Measurements from ENCODE around the gene APMAP. TPM values are rescaled to one million over a fixed set of nuclear protein-coding genes. Genes with fewer than 3 reads are reported as not detected.

APMAP gene
- total and polyA plus RNA-seq, 2 of the 13 experiments (the other 11 are each of a cell fraction or from before 2014, with no cell fraction given), result 168 to 214 TPM

DNA sequence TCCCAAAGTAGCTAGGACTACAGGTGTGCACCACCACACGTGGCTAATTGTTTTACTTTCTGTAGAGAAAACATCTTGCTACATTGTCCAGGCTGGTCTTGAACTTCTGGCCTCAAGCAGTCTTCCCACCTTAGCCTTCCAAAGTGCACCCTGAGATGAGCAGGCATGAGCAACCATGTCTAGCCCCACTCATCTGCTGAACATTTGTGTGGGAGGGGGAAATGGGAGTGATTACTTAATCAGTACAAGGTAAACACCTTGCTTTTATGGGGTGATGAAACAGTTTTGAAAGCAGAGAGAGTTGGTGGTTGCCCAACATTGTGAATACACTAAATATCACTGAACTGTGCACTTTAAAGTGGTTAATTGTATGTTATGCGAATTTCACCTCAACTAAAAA is 5.3 kb downstream of the APMAP start (continued):
- TF ChIP-seq, protein P1, sequence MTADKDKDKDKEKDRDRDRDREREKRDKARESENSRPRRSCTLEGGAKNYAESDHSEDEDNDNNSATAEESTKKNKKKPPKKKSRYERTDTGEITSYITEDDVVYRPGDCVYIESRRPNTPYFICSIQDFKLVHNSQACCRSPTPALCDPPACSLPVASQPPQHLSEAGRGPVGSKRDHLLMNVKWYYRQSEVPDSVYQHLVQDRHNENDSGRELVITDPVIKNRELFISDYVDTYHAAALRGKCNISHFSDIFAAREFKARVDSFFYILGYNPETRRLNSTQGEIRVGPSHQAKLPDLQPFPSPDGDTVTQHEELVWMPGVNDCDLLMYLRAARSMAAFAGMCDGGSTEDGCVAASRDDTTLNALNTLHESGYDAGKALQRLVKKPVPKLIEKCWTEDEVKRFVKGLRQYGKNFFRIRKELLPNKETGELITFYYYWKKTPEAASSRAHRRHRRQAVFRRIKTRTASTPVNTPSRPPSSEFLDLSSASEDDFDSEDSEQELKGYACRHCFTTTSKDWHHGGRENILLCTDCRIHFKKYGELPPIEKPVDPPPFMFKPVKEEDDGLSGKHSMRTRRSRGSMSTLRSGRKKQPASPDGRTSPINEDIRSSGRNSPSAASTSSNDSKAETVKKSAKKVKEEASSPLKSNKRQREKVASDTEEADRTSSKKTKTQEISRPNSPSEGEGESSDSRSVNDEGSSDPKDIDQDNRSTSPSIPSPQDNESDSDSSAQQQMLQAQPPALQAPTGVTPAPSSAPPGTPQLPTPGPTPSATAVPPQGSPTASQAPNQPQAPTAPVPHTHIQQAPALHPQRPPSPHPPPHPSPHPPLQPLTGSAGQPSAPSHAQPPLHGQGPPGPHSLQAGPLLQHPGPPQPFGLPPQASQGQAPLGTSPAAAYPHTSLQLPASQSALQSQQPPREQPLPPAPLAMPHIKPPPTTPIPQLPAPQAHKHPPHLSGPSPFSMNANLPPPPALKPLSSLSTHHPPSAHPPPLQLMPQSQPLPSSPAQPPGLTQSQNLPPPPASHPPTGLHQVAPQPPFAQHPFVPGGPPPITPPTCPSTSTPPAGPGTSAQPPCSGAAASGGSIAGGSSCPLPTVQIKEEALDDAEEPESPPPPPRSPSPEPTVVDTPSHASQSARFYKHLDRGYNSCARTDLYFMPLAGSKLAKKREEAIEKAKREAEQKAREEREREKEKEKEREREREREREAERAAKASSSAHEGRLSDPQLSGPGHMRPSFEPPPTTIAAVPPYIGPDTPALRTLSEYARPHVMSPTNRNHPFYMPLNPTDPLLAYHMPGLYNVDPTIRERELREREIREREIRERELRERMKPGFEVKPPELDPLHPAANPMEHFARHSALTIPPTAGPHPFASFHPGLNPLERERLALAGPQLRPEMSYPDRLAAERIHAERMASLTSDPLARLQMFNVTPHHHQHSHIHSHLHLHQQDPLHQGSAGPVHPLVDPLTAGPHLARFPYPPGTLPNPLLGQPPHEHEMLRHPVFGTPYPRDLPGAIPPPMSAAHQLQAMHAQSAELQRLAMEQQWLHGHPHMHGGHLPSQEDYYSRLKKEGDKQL (CRISPR knock-in tag; IDR thresholded peaks at IDR 0.05; ENCODE audit: low read depth), result peak; percentile 52; the same call in 1 of the 2 replicates
- TF ChIP-seq NCOR1 (IDR thresholded peaks at IDR 0.05; ENCODE audit: borderline replicate concordance, low read length) (peak; percentile 71; the same call in 1 of the 2 replicates), ZFAT (CRISPR knock-in tag; conservative IDR thresholded peaks at IDR 0.05) (no peak), RORA (CRISPR knock-in tag; IDR thresholded peaks at IDR 0.05) (no peak), ZSCAN31 (CRISPR knock-in tag; IDR thresholded peaks at IDR 0.05; ENCODE audit: low read depth) (no peak), SOX13 (IDR thresholded peaks at IDR 0.05) (no peak; the same call in 1 of the 2 replicates), SOX13 (CRISPR knock-in tag; conservative IDR thresholded peaks at IDR 0.05 in 1 of 2, IDR thresholded peaks at IDR 0.05 in 1 of 2) (peak in 1 of 2 experiments; percentile 78; a peak in 2 of 4 replicates), ZNF891 (CRISPR knock-in tag; IDR thresholded peaks at IDR 0.05) (no peak; the same call in 1 of the 2 replicates), SNRNP70 (IDR thresholded peaks at IDR 0.05; ENCODE audit: low read depth, low read length) (no peak), ZNF354B (CRISPR knock-in tag; IDR thresholded peaks at IDR 0.05) (no peak), ZNF232 (CRISPR knock-in tag; IDR thresholded peaks at IDR 0.05; ENCODE audit: borderline replicate concordance) (no peak), ZNF34 (CRISPR knock-in tag; IDR thresholded peaks at IDR 0.05; ENCODE audit: borderline replicate concordance) (peak; percentile 82; the same call in 1 of the 2 replicates)
- TF ChIP-seq, protein P2, sequence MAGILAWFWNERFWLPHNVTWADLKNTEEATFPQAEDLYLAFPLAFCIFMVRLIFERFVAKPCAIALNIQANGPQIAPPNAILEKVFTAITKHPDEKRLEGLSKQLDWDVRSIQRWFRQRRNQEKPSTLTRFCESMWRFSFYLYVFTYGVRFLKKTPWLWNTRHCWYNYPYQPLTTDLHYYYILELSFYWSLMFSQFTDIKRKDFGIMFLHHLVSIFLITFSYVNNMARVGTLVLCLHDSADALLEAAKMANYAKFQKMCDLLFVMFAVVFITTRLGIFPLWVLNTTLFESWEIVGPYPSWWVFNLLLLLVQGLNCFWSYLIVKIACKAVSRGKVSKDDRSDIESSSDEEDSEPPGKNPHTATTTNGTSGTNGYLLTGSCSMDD (CRISPR knock-in tag; IDR thresholded peaks at IDR 0.05), result no peak
- TF ChIP-seq, protein P3, sequence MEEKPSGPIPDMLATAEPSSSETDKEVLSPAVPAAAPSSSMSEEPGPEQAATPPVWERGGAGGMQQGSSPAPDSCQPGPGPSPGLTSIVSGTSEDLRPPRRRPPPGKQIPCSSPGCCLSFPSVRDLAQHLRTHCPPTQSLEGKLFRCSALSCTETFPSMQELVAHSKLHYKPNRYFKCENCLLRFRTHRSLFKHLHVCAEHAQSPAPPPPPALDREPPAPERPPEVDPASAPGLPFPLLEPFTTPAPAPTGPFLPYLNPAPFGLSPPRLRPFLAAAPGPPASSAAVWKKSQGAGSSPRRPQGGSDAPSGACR (CRISPR knock-in tag; IDR thresholded peaks at IDR 0.05), result no peak
- TF ChIP-seq, protein P4, sequence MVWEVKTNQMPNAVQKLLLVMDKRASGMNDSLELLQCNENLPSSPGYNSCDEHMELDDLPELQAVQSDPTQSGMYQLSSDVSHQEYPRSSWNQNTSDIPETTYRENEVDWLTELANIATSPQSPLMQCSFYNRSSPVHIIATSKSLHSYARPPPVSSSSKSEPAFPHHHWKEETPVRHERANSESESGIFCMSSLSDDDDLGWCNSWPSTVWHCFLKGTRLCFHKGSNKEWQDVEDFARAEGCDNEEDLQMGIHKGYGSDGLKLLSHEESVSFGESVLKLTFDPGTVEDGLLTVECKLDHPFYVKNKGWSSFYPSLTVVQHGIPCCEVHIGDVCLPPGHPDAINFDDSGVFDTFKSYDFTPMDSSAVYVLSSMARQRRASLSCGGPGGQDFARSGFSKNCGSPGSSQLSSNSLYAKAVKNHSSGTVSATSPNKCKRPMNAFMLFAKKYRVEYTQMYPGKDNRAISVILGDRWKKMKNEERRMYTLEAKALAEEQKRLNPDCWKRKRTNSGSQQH (CRISPR knock-in tag; IDR thresholded peaks at IDR 0.05; ENCODE audit: low read depth), result 0 out of 2 replicates have a peak, but pooled peaks have one; percentile 15
- TF ChIP-seq, protein P5, sequence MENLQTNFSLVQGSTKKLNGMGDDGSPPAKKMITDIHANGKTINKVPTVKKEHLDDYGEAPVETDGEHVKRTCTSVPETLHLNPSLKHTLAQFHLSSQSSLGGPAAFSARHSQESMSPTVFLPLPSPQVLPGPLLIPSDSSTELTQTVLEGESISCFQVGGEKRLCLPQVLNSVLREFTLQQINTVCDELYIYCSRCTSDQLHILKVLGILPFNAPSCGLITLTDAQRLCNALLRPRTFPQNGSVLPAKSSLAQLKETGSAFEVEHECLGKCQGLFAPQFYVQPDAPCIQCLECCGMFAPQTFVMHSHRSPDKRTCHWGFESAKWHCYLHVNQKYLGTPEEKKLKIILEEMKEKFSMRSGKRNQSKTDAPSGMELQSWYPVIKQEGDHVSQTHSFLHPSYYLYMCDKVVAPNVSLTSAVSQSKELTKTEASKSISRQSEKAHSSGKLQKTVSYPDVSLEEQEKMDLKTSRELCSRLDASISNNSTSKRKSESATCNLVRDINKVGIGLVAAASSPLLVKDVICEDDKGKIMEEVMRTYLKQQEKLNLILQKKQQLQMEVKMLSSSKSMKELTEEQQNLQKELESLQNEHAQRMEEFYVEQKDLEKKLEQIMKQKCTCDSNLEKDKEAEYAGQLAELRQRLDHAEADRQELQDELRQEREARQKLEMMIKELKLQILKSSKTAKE (CRISPR knock-in tag; IDR thresholded peaks at IDR 0.05; ENCODE audit: borderline replicate concordance), result no peak
- TF ChIP-seq, protein P6, sequence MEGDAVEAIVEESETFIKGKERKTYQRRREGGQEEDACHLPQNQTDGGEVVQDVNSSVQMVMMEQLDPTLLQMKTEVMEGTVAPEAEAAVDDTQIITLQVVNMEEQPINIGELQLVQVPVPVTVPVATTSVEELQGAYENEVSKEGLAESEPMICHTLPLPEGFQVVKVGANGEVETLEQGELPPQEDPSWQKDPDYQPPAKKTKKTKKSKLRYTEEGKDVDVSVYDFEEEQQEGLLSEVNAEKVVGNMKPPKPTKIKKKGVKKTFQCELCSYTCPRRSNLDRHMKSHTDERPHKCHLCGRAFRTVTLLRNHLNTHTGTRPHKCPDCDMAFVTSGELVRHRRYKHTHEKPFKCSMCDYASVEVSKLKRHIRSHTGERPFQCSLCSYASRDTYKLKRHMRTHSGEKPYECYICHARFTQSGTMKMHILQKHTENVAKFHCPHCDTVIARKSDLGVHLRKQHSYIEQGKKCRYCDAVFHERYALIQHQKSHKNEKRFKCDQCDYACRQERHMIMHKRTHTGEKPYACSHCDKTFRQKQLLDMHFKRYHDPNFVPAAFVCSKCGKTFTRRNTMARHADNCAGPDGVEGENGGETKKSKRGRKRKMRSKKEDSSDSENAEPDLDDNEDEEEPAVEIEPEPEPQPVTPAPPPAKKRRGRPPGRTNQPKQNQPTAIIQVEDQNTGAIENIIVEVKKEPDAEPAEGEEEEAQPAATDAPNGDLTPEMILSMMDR (CRISPR knock-in tag; IDR thresholded peaks at IDR 0.05), result no peak

Measured in HepG2 (cell line).